WTC11 (cell line): ENCODE measurements around the gene TIFAB.

Experiments
- CREB1 ChIP-seq: sonication (generic); formaldehyde crosslinking; IDR thresholded peaks from 2 replicates; pipeline ENCODE4 v1.8.0; 2023; ENCODE audit warnings: mild to moderate bottlenecking, missing genetic modification reagents
- EMX1 ChIP-seq: fragments of 250-450 bp; sonication (Bioruptor Pico); IDR thresholded peaks from 2 replicates; pipeline ENCODE4 v1.8.0; 2021; ENCODE audit warnings: mild to moderate bottlenecking
- FOXP1 ChIP-seq: sonication (generic); formaldehyde crosslinking; IDR thresholded peaks from 2 replicates; pipeline ENCODE4 v1.8.0; 2022; ENCODE audit warnings: missing genetic modification reagents, mild to moderate bottlenecking, moderate library complexity, borderline replicate concordance
- NFE2L1 ChIP-seq: sonication (generic); formaldehyde crosslinking; IDR thresholded peaks from 2 replicates; pipeline ENCODE4 v1.8.1; 2023; ENCODE audit warnings: missing genetic modification reagents
- TEAD4 ChIP-seq: sonication (generic); formaldehyde crosslinking; IDR thresholded peaks from 2 replicates; pipeline ENCODE4 v1.8.0; 2022; ENCODE audit warnings: mild to moderate bottlenecking, missing genetic modification reagents
- TF ChIP-seq, protein P1 (sequence below): fragments of 200-600 bp; IDR thresholded peaks from 2 replicates; pipeline ENCODE4 v1.8.0; 2022; ENCODE audit warnings: antibody characterized with exemption
- TF ChIP-seq, protein P2 (sequence below): sonication (generic); formaldehyde crosslinking; IDR thresholded peaks from 2 replicates; pipeline ENCODE4 v1.8.0; 2022; ENCODE audit warnings: mild to moderate bottlenecking, missing genetic modification reagents
- TF ChIP-seq, protein P3 (sequence below): sonication (generic); formaldehyde crosslinking; IDR thresholded peaks from 2 replicates; pipeline ENCODE4 v1.8.0; 2022; ENCODE audit warnings: mild to moderate bottlenecking, missing genetic modification reagents
- TF ChIP-seq, protein P4 (sequence below): sonication (generic); formaldehyde crosslinking; conservative IDR thresholded peaks from 2 replicates; pipeline ENCODE4 v1.8.1; 2022; ENCODE audit warnings: mild to moderate bottlenecking, missing genetic modification reagents
- TF ChIP-seq, protein P5 (sequence below): sonication (generic); formaldehyde crosslinking; IDR thresholded peaks from 2 replicates; pipeline ENCODE4 v1.8.1; 2023; ENCODE audit warnings: mild to moderate bottlenecking, missing genetic modification reagents, moderate library complexity

DNA sequence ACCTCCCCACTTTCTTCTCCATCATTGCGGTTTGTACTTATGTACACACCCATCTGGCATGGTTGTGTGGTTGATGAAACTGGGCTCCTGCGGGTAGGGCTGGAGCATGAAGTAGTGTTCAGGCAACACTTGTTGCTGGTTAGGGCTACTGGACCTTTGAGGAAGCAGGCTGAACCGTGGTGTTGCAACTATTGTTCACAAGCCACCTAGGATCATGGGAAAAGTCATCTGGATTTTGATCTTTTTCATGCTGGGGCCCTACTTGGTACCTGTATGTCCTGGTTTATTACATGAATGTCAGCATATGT, 40.1 kb upstream of the TIFAB start:
- TF ChIP-seq, protein P1, sequence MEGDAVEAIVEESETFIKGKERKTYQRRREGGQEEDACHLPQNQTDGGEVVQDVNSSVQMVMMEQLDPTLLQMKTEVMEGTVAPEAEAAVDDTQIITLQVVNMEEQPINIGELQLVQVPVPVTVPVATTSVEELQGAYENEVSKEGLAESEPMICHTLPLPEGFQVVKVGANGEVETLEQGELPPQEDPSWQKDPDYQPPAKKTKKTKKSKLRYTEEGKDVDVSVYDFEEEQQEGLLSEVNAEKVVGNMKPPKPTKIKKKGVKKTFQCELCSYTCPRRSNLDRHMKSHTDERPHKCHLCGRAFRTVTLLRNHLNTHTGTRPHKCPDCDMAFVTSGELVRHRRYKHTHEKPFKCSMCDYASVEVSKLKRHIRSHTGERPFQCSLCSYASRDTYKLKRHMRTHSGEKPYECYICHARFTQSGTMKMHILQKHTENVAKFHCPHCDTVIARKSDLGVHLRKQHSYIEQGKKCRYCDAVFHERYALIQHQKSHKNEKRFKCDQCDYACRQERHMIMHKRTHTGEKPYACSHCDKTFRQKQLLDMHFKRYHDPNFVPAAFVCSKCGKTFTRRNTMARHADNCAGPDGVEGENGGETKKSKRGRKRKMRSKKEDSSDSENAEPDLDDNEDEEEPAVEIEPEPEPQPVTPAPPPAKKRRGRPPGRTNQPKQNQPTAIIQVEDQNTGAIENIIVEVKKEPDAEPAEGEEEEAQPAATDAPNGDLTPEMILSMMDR: no peak
- TF ChIP-seq, protein P2, sequence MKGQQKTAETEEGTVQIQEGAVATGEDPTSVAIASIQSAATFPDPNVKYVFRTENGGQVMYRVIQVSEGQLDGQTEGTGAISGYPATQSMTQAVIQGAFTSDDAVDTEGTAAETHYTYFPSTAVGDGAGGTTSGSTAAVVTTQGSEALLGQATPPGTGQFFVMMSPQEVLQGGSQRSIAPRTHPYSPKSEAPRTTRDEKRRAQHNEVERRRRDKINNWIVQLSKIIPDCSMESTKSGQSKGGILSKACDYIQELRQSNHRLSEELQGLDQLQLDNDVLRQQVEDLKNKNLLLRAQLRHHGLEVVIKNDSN (CRISPR knock-in tag): no peak
- TF ChIP-seq EMX1 (CRISPR knock-in tag) (no peak), TEAD4 (no peak), CREB1 (CRISPR knock-in tag) (no peak), FOXP1 (CRISPR knock-in tag) (no peak), NFE2L1 (CRISPR knock-in tag) (no peak)
- TF ChIP-seq, protein P3, sequence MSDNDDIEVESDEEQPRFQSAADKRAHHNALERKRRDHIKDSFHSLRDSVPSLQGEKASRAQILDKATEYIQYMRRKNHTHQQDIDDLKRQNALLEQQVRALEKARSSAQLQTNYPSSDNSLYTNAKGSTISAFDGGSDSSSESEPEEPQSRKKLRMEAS (CRISPR knock-in tag): no peak
- TF ChIP-seq, protein P4, sequence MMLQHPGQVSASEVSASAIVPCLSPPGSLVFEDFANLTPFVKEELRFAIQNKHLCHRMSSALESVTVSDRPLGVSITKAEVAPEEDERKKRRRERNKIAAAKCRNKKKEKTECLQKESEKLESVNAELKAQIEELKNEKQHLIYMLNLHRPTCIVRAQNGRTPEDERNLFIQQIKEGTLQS (CRISPR knock-in tag): no peak
- TF ChIP-seq, protein P5, sequence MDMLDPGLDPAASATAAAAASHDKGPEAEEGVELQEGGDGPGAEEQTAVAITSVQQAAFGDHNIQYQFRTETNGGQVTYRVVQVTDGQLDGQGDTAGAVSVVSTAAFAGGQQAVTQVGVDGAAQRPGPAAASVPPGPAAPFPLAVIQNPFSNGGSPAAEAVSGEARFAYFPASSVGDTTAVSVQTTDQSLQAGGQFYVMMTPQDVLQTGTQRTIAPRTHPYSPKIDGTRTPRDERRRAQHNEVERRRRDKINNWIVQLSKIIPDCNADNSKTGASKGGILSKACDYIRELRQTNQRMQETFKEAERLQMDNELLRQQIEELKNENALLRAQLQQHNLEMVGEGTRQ (CRISPR knock-in tag): no peak
